Liver (tissue), 9 donors: ENCODE data around the gene RELN. TPM values are rescaled to one million over a fixed set of nuclear protein-coding genes. Genes with fewer than 3 reads are reported as not detected.
"Not testable (repeated sequence)": the region's sequence is repeated elsewhere in the genome, so short reads cannot be mapped to it uniquely, and the experiment has no call there.

Experiments
- DNase-seq: peaks from one replicate; pipeline ENCODE4 v3.0.0-alpha.2; 2017; ENCODE audit warnings: low spot score
- H3K27ac ChIP-seq, 2 donors: one replicate each; pipeline ENCODE4 v1.7.0; 2013; ENCODE audit warnings: inconsistent platforms in 2 of 2, low read length in 2 of 2, control low read depth in 1 of 2, low read depth in 1 of 2, mild to moderate bottlenecking in 1 of 2
- H3K27me3 ChIP-seq, 4 donors: one replicate each; pipeline versions ENCODE4 v1.6.1 to v1.7.0; 2013; ENCODE audit warnings: low read length in 3 of 4, inconsistent platforms in 1 of 4, mild to moderate bottlenecking in 1 of 4, moderate library complexity in 1 of 4; ENCODE audit not compliant: control insufficient read depth in 4 of 4, insufficient read depth in 4 of 4
- H3K36me3 ChIP-seq, 4 donors: one replicate each; pipeline versions ENCODE4 v1.6.1 to v1.7.0; 2013; ENCODE audit warnings: low read length in 3 of 4, mild to moderate bottlenecking in 3 of 4, low read depth in 1 of 4, moderate library complexity in 1 of 4; ENCODE audit not compliant: control insufficient read depth in 4 of 4, insufficient read depth in 3 of 4
- H3K4me1 ChIP-seq, 4 donors: one replicate each; pipeline versions ENCODE4 v1.6.1 to v1.7.0; 2013; ENCODE audit warnings: low read length in 3 of 4, mild to moderate bottlenecking in 3 of 4, moderate library complexity in 1 of 4; ENCODE audit not compliant: control insufficient read depth in 4 of 4, insufficient read depth in 4 of 4
- H3K4me3 ChIP-seq, 3 donors: one replicate each; pipeline versions ENCODE4 v1.6.1 to v1.7.0; 2013; ENCODE audit warnings: low read length in 3 of 3, control low read depth in 1 of 3, low read depth in 1 of 3, mild to moderate bottlenecking in 1 of 3
- H3K9ac ChIP-seq, 2 donors: one replicate each; pipeline ENCODE4 v1.7.0; 2013; ENCODE audit warnings: low read length in 2 of 2, mild to moderate bottlenecking in 2 of 2, moderate library complexity in 2 of 2, control low read depth in 1 of 2, low read depth in 1 of 2
- H3K9me3 ChIP-seq, 4 donors: one replicate each; pipeline versions ENCODE4 v1.6.1 to v1.7.0; 2013; ENCODE audit warnings: low read length in 3 of 4; ENCODE audit not compliant: control insufficient read depth in 4 of 4
- EGR1 ChIP-seq, 2 donors: IDR thresholded peaks; 2 replicates each; pipeline ENCODE4 v1.6.1; 2016 to 2018; ENCODE audit warnings: antibody characterized with exemption in 2 of 2, low read depth in 2 of 2
- FOXA2 ChIP-seq: IDR thresholded peaks from 2 replicates; pipeline ENCODE4 v1.6.1; 2016; ENCODE audit warnings: antibody characterized with exemption
- GABPA ChIP-seq, 2 donors: IDR thresholded peaks in 1 of 2; conservative IDR thresholded peaks in 1 of 2; 2 replicates each; pipeline ENCODE4 v1.6.1; 2016; ENCODE audit warnings: antibody characterized with exemption in 2 of 2, mild to moderate bottlenecking in 1 of 2, moderate library complexity in 1 of 2
- NR2F2 ChIP-seq: IDR thresholded peaks from 2 replicates; pipeline ENCODE4 v1.6.1; 2016; ENCODE audit warnings: antibody characterized with exemption
- RAD21 ChIP-seq, 2 donors: IDR thresholded peaks; 2 replicates each; pipeline ENCODE4 v1.6.1; 2016; ENCODE audit warnings: antibody characterized with exemption in 2 of 2, mild to moderate bottlenecking in 2 of 2
- RXRA ChIP-seq, 2 donors: IDR thresholded peaks; 2 replicates each; pipeline ENCODE4 v1.6.1; 2017 to 2018; ENCODE audit warnings: antibody characterized with exemption in 2 of 2, mild to moderate bottlenecking in 1 of 2
- SP1 ChIP-seq: IDR thresholded peaks from 2 replicates; pipeline ENCODE4 v1.6.1; 2018; ENCODE audit warnings: antibody characterized with exemption, mild to moderate bottlenecking
- TAF1 ChIP-seq: conservative IDR thresholded peaks from 2 replicates; pipeline ENCODE4 v1.6.1; 2016; ENCODE audit warnings: antibody characterized with exemption, mild to moderate bottlenecking
- YY1 ChIP-seq: IDR thresholded peaks from 2 replicates; pipeline ENCODE4 v1.6.1; 2016; ENCODE audit warnings: antibody characterized with exemption, mild to moderate bottlenecking
- ZBTB33 ChIP-seq: IDR thresholded peaks from 2 replicates; pipeline ENCODE4 v1.6.1; 2016; ENCODE audit warnings: antibody characterized with exemption
- WGBS: extraction: QIAGEN DNeasy Blood & Tissue Kit; methylation state at CpG from one replicate; pipeline ENCODE4 v1.1.7; 2013; 5-methylcytosine and 5-hydroxymethylcytosine counted together
- polyA plus RNA-seq, 2 donors: library from polyadenylated mRNA; stranded (reverse) in 1 of 2; unstranded in 1 of 2; fragments of 200-250 nt in 1 of 2; fragments of >200 nt in 1 of 2; fragmentation: Nextera tagmentation in 1 of 2; extraction: Ambion mirVana in 1 of 2; gene quantifications; one replicate each; pipeline versions ENCODE4 v1.2.1 to v1.2.3, GENCODE V29; 2013 to 2015
- total RNA-seq, 2 donors: library from RNA; depleted of rRNA; stranded (reverse); fragments of >200 nt; gene quantifications; one replicate each; pipeline ENCODE4 v1.2.3, GENCODE V29; 2014
- TF ChIP-seq, protein P1 (sequence below): IDR thresholded peaks from 2 replicates; pipeline ENCODE4 v1.6.1; 2016; ENCODE audit warnings: antibody characterized with exemption
- TF ChIP-seq, protein P2 (sequence below): fragments of 150-350 bp; IDR thresholded peaks from 2 replicates; pipeline ENCODE4 v1.5.1; 2017; ENCODE audit warnings: improper control_type of control experiment, low read depth, low read length; ENCODE audit not compliant: missing input control
- donor health status: healthy.
- donor health status: healthy.
- donor health status: healthy.
- donor health status: healthy.
- donor health status: healthy.

RELN gene
- total and polyA plus RNA-seq, 4 donors: 10.0 to 69.8 (median 28.4) TPM

- TF ChIP-seq SP1 (no peak), ZBTB33 (no peak), NR2F2 (no peak)
- no peak overlapping the region for H3K9ac ChIP-seq
- H3K27ac ChIP-seq: no peak overlapping the region
- no peaks in the 10 kb centered on the region for H3K36me3 ChIP-seq
- H3K4me3 ChIP-seq: no peak overlapping the region
- H3K4me1 ChIP-seq: no peaks in the 10 kb centered on the region
- H3K27me3 ChIP-seq: no peaks in the 10 kb centered on the region
- 83% methylated on average over 1 of the region's 1 CpG for WGBS
- H3K9me3 ChIP-seq: peaks cover 0 to 4% (median 0%) of the 10 kb centered on the region in 4 donors
- DNase-seq: no peak
Observed at GRCh38 chr7:103784646-103785286, 204.7 kb downstream of the RELN start.

DNA sequence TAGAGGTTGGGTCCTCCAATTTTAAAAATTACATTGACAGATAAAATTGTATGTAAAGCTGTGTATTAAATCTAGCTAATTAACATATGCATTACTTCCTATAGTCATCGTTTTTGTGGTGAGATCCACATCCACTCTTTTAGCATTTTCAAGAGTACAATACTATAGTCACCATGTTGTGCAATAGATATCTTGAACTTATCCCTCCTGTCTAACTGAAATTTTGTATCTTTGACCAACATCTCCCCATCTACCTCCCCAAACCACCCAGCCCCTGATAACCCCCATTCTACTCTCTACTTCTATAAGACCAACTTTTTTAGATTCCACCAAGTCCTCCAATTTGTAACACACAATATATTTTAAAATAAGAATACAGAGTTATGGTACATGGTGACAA lies 208.0 kb downstream of the RELN start:
- Histone ChIP-seq H3K9ac (no peak overlapping the region), H3K27ac (no peak overlapping the region), H3K4me1 (no peaks in the 10 kb centered on the region), H3K9me3 (peaks cover 0 to 4% (median 0%) of the 10 kb centered on the region in 4 donors), H3K36me3 (no peaks in the 10 kb centered on the region), H3K4me3 (no peak overlapping the region), H3K27me3 (no peaks in the 10 kb centered on the region)
- WGBS: 77% methylated on average over 1 of the region's 1 CpG
- TF ChIP-seq, protein P1, sequence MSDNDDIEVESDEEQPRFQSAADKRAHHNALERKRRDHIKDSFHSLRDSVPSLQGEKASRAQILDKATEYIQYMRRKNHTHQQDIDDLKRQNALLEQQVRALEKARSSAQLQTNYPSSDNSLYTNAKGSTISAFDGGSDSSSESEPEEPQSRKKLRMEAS: no peak
- TF ChIP-seq RAD21 (IDR thresholded peaks at IDR 0.05): no peak
- TF ChIP-seq, protein P2, sequence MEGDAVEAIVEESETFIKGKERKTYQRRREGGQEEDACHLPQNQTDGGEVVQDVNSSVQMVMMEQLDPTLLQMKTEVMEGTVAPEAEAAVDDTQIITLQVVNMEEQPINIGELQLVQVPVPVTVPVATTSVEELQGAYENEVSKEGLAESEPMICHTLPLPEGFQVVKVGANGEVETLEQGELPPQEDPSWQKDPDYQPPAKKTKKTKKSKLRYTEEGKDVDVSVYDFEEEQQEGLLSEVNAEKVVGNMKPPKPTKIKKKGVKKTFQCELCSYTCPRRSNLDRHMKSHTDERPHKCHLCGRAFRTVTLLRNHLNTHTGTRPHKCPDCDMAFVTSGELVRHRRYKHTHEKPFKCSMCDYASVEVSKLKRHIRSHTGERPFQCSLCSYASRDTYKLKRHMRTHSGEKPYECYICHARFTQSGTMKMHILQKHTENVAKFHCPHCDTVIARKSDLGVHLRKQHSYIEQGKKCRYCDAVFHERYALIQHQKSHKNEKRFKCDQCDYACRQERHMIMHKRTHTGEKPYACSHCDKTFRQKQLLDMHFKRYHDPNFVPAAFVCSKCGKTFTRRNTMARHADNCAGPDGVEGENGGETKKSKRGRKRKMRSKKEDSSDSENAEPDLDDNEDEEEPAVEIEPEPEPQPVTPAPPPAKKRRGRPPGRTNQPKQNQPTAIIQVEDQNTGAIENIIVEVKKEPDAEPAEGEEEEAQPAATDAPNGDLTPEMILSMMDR: no peak
- no peak for TF ChIP-seq SP1
- no peak for TF ChIP-seq ZBTB33
- no peak for TF ChIP-seq TAF1
- TF ChIP-seq FOXA2: no peak
- no peak for TF ChIP-seq YY1
- no peak for TF ChIP-seq EGR1 (IDR thresholded peaks at IDR 0.05; ENCODE audit: low read depth in 2 of 2)
- TF ChIP-seq NR2F2: no peak
- TF ChIP-seq GABPA (IDR thresholded peaks at IDR 0.05 in 1 of 2, conservative IDR thresholded peaks at IDR 0.05 in 1 of 2): no peak
- TF ChIP-seq RXRA (IDR thresholded peaks at IDR 0.05): no peak
- DNase-seq: no peak

DNA sequence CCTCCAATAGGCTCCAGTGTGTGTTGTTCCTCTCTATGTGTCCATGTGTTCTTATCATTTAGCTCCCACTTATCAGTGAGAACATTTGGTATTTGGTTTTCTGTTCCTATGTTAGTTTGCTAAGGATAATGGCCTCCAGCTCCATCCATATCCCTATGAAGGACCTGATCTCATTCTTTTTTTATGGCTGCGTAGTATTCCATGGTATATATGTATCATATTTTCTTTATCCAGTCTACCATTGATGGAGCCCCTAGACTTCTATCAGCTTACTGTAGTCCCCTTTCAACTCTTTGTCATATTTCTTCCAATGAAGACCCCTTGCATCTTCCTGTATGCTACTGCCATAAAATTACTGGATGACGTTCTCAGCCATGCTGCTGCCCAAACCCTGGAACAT lies 208.9 kb downstream of the RELN start:
- DNase-seq, H3K27me3 ChIP-seq, H3K9ac ChIP-seq, H3K4me1 ChIP-seq, H3K9me3 ChIP-seq, H3K36me3 ChIP-seq, H3K4me3 ChIP-seq, H3K27ac ChIP-seq: not testable (repeated sequence)
- 98% methylated on average over 2 of the region's 2 CpGs for WGBS
